Measurements from ENCODE around the gene SPOCK1. TPM values are rescaled to one million over a fixed set of nuclear protein-coding genes. Genes with fewer than 3 reads are reported as not detected.

SPOCK1 gene
- polyA plus RNA-seq, 1 donor, result 6.3 TPM

GRCh38 chr5:137355708-137356107 lies 143.4 kb downstream of the SPOCK1 start:
- Histone ChIP-seq H3K4me1 (ENCODE audit: control insufficient read depth, insufficient read depth, low read length) (no peaks in the 10 kb centered on the region), H3K36me3 (ENCODE audit: control insufficient read depth, insufficient read depth, low read length) (no peaks in the 10 kb centered on the region), H3K9me3 (ENCODE audit: control insufficient read depth, low read depth, low read length) (no peaks in the 10 kb centered on the region), H3K4me3 (ENCODE audit: low read length) (no peak overlapping the region), H3K27me3 (ENCODE audit: control insufficient read depth, insufficient read depth, low read length) (peaks cover 24% of the 10 kb centered on the region), H3K27ac (ENCODE audit: low read length) (no peak overlapping the region)
- WGBS (ENCODE audit: insufficient coverage, low lambda C conversion rate), result no CpG with 5 or more reads among the region's 4 CpGs
- DNase-seq, result no peak

DNA sequence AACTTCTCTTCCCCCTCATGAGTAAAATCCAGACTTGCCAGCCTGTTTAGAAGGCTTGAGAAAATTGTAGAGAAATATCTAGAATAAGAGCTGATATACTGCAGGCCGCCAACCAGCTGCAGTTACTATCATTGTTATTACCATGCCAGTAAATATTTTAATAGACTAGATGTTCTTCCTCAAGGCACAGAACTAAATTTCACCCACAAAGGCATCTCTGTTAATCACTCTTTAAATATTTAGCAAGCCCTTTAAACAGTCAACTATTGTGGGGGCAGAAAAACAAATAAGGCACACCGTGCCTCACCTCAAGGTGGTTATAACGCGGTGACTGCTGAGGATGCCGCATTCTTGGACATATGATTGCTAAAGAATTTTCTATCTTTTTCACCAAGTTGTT lies 147.0 kb downstream of the SPOCK1 start:
- DNase-seq, result no peak
- Histone ChIP-seq H3K27ac (ENCODE audit: low read length) (no peak overlapping the region), H3K4me1 (ENCODE audit: control insufficient read depth, insufficient read depth, low read length) (no peaks in the 10 kb centered on the region), H3K36me3 (ENCODE audit: control insufficient read depth, insufficient read depth, low read length) (no peaks in the 10 kb centered on the region), H3K27me3 (ENCODE audit: control insufficient read depth, insufficient read depth, low read length) (peaks cover 26% of the 10 kb centered on the region), H3K9me3 (ENCODE audit: control insufficient read depth, low read depth, low read length) (no peaks in the 10 kb centered on the region), H3K4me3 (ENCODE audit: low read length) (no peak overlapping the region)
- no CpG with 5 or more reads among the region's 5 CpGs for WGBS (ENCODE audit: insufficient coverage, low lambda C conversion rate)

DNA sequence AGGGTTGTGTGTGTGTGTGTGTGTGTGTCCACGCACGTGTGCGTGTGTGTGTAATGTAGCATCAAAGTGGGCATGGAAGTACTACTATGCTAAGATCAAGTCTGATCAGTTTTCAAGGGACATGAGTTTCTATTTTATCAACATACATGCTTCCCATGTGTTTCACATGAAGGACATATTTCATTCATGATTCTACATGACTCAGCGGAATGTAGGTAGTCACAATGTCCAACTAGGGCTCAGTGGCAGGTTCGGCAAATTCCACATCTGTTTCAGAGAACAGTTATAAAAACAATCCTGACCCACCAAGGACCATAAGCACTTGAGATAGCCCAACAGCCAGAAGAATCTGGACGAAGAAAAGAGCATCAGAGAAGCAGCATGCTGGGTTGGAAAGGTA lies 148.3 kb downstream of the SPOCK1 start:
- no CpG with 5 or more reads among the region's 6 CpGs for WGBS (ENCODE audit: insufficient coverage, low lambda C conversion rate)
- peaks cover 25% of the 10 kb centered on the region for H3K27me3 ChIP-seq (ENCODE audit: control insufficient read depth, insufficient read depth, low read length)
- H3K4me1 ChIP-seq (ENCODE audit: control insufficient read depth, insufficient read depth, low read length), result no peaks in the 10 kb centered on the region
- H3K9me3 ChIP-seq (ENCODE audit: control insufficient read depth, low read depth, low read length), result no peaks in the 10 kb centered on the region
- DNase-seq, result no peak
- no peak overlapping the region for H3K27ac ChIP-seq (ENCODE audit: low read length)
- no peak overlapping the region for H3K4me3 ChIP-seq (ENCODE audit: low read length)
- no peaks in the 10 kb centered on the region for H3K36me3 ChIP-seq (ENCODE audit: control insufficient read depth, insufficient read depth, low read length)

DNA sequence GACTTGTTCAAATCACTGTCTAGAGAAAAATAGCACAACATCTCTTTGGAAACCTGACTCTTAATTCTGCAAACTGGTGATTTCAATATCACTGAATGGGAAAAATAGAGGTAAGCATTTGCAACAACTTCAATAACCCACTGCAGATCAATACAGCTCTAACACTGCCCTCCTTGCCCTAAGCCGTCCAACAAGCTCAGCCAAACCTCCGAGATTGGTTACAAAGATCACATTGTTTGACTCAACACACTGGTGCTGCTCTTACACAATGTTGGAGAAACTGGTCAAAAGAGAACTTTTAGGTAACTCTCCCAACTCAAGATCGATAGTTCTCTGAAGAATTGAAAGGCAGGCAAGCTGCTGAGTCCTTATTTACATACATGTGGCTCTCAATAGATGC lies 150.4 kb downstream of the SPOCK1 start:
- WGBS (ENCODE audit: insufficient coverage, low lambda C conversion rate), result no CpG with 5 or more reads among the region's 3 CpGs
- H3K4me1 ChIP-seq (ENCODE audit: control insufficient read depth, insufficient read depth, low read length), result no peaks in the 10 kb centered on the region
- no peaks in the 10 kb centered on the region for H3K36me3 ChIP-seq (ENCODE audit: control insufficient read depth, insufficient read depth, low read length)
- H3K4me3 ChIP-seq (ENCODE audit: low read length), result no peak overlapping the region
- H3K9me3 ChIP-seq (ENCODE audit: control insufficient read depth, low read depth, low read length), result no peaks in the 10 kb centered on the region
- no peak for DNase-seq
- H3K27ac ChIP-seq (ENCODE audit: low read length), result no peak overlapping the region
- H3K27me3 ChIP-seq (ENCODE audit: control insufficient read depth, insufficient read depth, low read length), result peaks cover 20% of the 10 kb centered on the region

- Histone ChIP-seq H3K4me1 (ENCODE audit: control insufficient read depth, insufficient read depth, low read length) (no peaks in the 10 kb centered on the region), H3K36me3 (ENCODE audit: control insufficient read depth, insufficient read depth, low read length) (no peaks in the 10 kb centered on the region), H3K27me3 (ENCODE audit: control insufficient read depth, insufficient read depth, low read length) (peaks cover 15% of the 10 kb centered on the region), H3K9me3 (ENCODE audit: control insufficient read depth, low read depth, low read length) (no peaks in the 10 kb centered on the region), H3K27ac (ENCODE audit: low read length) (no peak overlapping the region), H3K4me3 (ENCODE audit: low read length) (no peak overlapping the region)
- DNase-seq, result no peak
- WGBS (ENCODE audit: insufficient coverage, low lambda C conversion rate), result 100% methylated on average over 1 of the region's 3 CpGs
Measured at GRCh38 chr5:137347865-137348264, 151.3 kb downstream of the SPOCK1 start.

DNA sequence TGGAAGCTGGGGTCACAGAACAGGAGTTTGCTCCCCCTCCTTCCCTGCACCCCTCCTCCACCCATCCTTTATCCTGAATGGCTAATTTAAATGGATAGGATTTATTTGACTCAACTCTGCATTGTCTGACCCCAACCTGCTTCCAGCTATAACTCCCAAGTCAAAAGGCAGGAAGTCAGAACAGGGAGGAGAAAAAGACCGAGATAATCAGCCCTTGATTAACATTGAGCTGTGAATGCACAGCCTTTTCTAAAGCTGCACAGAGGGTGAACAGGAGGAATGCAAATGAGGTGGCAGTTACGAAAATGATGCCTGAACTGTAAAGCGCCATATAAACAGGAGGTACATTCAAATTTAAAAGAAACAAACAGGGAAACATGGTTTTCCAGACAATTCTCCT lies 152.8 kb downstream of the SPOCK1 start:
- WGBS (ENCODE audit: insufficient coverage, low lambda C conversion rate), result 63% methylated on average over 3 of the region's 3 CpGs
- H3K36me3 ChIP-seq (ENCODE audit: control insufficient read depth, insufficient read depth, low read length), result no peaks in the 10 kb centered on the region
- H3K4me1 ChIP-seq (ENCODE audit: control insufficient read depth, insufficient read depth, low read length), result no peaks in the 10 kb centered on the region
- no peaks in the 10 kb centered on the region for H3K9me3 ChIP-seq (ENCODE audit: control insufficient read depth, low read depth, low read length)
- no peak overlapping the region for H3K4me3 ChIP-seq (ENCODE audit: low read length)
- DNase-seq, result no peak
- H3K27ac ChIP-seq (ENCODE audit: low read length), result no peak overlapping the region
- peaks cover 7% of the 10 kb centered on the region for H3K27me3 ChIP-seq (ENCODE audit: control insufficient read depth, insufficient read depth, low read length)

DNA sequence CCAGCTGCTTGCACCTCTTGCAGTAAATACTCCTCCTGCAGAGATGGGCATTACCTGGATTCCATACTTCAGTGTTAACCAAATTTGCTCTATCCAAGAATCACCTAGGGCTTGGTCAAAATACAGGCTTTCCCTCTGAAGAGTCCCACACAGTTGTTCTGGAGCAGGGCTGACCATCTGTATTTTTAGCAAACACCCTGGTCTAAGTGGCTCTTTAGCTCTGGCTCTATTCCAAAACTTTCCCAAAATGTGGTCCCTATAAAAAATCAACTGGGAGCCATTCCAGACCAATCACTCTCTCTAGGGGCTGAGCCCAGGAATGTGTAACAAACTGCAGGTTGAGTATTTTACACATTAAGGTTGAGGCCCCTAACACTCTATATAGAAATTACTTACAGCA lies 153.7 kb downstream of the SPOCK1 start:
- H3K4me3 ChIP-seq (ENCODE audit: low read length), result no peak overlapping the region
- no peaks in the 10 kb centered on the region for H3K36me3 ChIP-seq (ENCODE audit: control insufficient read depth, insufficient read depth, low read length)
- no peaks in the 10 kb centered on the region for H3K9me3 ChIP-seq (ENCODE audit: control insufficient read depth, low read depth, low read length)
- peaks cover 4% of the 10 kb centered on the region for H3K27me3 ChIP-seq (ENCODE audit: control insufficient read depth, insufficient read depth, low read length)
- H3K27ac ChIP-seq (ENCODE audit: low read length), result no peak overlapping the region
- DNase-seq, result no peak
- no peaks in the 10 kb centered on the region for H3K4me1 ChIP-seq (ENCODE audit: control insufficient read depth, insufficient read depth, low read length)

DNA sequence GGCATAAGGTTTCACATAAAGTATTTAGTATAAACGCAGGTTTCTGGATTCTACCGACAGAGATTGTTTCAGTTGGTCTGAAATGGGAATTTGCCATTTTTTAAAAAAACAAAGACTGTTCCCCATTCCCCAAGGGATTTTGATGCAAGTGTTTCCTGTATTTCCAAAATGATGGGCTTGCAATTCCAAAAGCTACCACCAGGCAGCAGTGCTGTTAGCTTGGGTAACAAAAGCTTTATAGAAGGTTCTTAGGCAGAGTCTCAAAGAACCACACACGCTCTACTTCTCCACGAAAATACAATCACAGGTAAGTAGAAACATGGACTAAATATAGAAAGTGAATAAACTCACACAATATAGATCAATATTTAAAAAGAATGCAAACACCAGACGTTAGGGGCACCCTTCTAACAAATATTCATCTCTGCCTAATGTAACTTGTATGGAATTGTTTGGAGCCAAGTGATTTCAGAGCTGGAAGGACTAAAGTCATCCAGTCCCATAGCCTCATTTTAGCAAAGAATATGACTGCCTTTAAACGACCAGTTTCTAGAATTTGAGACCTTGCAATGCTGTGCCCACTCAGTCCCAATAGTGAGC lies 154.3 kb downstream of the SPOCK1 start:
- Histone ChIP-seq H3K27me3 (ENCODE audit: control insufficient read depth, insufficient read depth, low read length) (peaks cover 4% of the 10 kb centered on the region), H3K9me3 (ENCODE audit: control insufficient read depth, low read depth, low read length) (no peaks in the 10 kb centered on the region), H3K4me1 (ENCODE audit: control insufficient read depth, insufficient read depth, low read length) (no peaks in the 10 kb centered on the region), H3K4me3 (ENCODE audit: low read length) (no peak overlapping the region), H3K27ac (ENCODE audit: low read length) (no peak overlapping the region), H3K36me3 (ENCODE audit: control insufficient read depth, insufficient read depth, low read length) (no peaks in the 10 kb centered on the region)
- DNase-seq, result no peak
- WGBS (ENCODE audit: insufficient coverage, low lambda C conversion rate), result 8% methylated on average over 2 of the region's 6 CpGs

- no peak for DNase-seq
- 80% methylated on average over 3 of the region's 4 CpGs for WGBS (ENCODE audit: insufficient coverage, low lambda C conversion rate)
- H3K4me3 ChIP-seq (ENCODE audit: low read length), result no peak overlapping the region
- no peaks in the 10 kb centered on the region for H3K36me3 ChIP-seq (ENCODE audit: control insufficient read depth, insufficient read depth, low read length)
- H3K27me3 ChIP-seq (ENCODE audit: control insufficient read depth, insufficient read depth, low read length), result no peaks in the 10 kb centered on the region
- no peak overlapping the region for H3K27ac ChIP-seq (ENCODE audit: low read length)
- H3K4me1 ChIP-seq (ENCODE audit: control insufficient read depth, insufficient read depth, low read length), result no peaks in the 10 kb centered on the region
- no peaks in the 10 kb centered on the region for H3K9me3 ChIP-seq (ENCODE audit: control insufficient read depth, low read depth, low read length)
Measured at GRCh38 chr5:137344021-137344420, 155.1 kb downstream of the SPOCK1 start.

GRCh38 chr5:137342764-137343163 lies 156.4 kb downstream of the SPOCK1 start:
- DNase-seq, result no peak
- Histone ChIP-seq H3K4me1 (ENCODE audit: control insufficient read depth, insufficient read depth, low read length) (no peaks in the 10 kb centered on the region), H3K27ac (ENCODE audit: low read length) (no peak overlapping the region), H3K27me3 (ENCODE audit: control insufficient read depth, insufficient read depth, low read length) (no peaks in the 10 kb centered on the region), H3K36me3 (ENCODE audit: control insufficient read depth, insufficient read depth, low read length) (no peaks in the 10 kb centered on the region), H3K4me3 (ENCODE audit: low read length) (no peak overlapping the region), H3K9me3 (ENCODE audit: control insufficient read depth, low read depth, low read length) (no peaks in the 10 kb centered on the region)
- WGBS (ENCODE audit: insufficient coverage, low lambda C conversion rate), result 100% methylated on average over 1 of the region's 3 CpGs

DNA sequence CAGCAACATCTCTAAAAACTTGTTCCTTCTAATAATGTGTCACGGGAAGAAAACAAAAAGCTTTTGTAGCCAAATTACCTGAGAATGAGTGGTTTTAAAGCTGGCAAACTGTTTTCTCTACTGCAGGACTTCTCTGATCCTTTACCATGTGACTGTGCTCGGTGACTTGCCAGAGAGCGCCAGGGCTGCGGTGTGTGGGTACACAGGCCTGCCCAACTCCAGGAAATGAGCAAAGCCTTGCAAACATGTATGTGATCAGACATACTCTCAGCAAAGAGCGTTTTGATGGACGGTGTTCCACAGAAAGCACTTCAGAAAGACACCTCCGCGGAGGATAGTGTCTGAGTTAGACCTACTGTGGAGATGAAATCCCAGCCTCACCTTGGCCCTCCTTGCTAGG lies 157.3 kb downstream of the SPOCK1 start:
- H3K4me3 ChIP-seq (ENCODE audit: low read length), result no peak overlapping the region
- no peak for DNase-seq
- no peaks in the 10 kb centered on the region for H3K27me3 ChIP-seq (ENCODE audit: control insufficient read depth, insufficient read depth, low read length)
- WGBS (ENCODE audit: insufficient coverage, low lambda C conversion rate), result 90% methylated on average over 2 of the region's 8 CpGs
- H3K27ac ChIP-seq (ENCODE audit: low read length), result no peak overlapping the region
- no peaks in the 10 kb centered on the region for H3K4me1 ChIP-seq (ENCODE audit: control insufficient read depth, insufficient read depth, low read length)
- H3K9me3 ChIP-seq (ENCODE audit: control insufficient read depth, low read depth, low read length), result no peaks in the 10 kb centered on the region
- no peaks in the 10 kb centered on the region for H3K36me3 ChIP-seq (ENCODE audit: control insufficient read depth, insufficient read depth, low read length)
